K562 (cell line): ENCODE measurements around the gene TEAD4. TPM values are rescaled to one million over a fixed set of nuclear protein-coding genes. Genes with fewer than 3 reads are reported as not detected.

Experiments used
- ATF1 ChIP-seq, 2 experiments: fragments of 450-650 bp in 1 of 2; IDR thresholded peaks; 2 replicates each; pipeline ENCODE4 v1.6.1; 2016; ENCODE audit warnings: missing compliant biosample characterization in 1 of 2, missing genetic modification characterization in 1 of 2
- CBX2 ChIP-seq: fragments of 200-600 bp; sonication (generic); IDR thresholded peaks from one replicate; pipeline ENCODE4 v1.6.1; 2012; ENCODE audit warnings: mild to moderate bottlenecking, low read length, inconsistent platforms; ENCODE audit not compliant: insufficient read depth, poor library complexity, severe bottlenecking
- CBX8 ChIP-seq: fragments of 200-600 bp; sonication (generic); IDR thresholded peaks from 2 replicates; pipeline ENCODE4 v1.6.1; 2012; ENCODE audit warnings: borderline replicate concordance, mixed run types, low read depth, mild to moderate bottlenecking, moderate library complexity, mixed read lengths, low read length, control low read depth, inconsistent platforms; ENCODE audit not compliant: poor library complexity, severe bottlenecking; ENCODE audit errors: extremely low read depth
- CREB5 ChIP-seq: fragments of 250-450 bp; sonication (Bioruptor Pico); IDR thresholded peaks from 2 replicates; pipeline ENCODE4 v1.5.0; 2020; ENCODE audit warnings: mild to moderate bottlenecking
- FOSL1 ChIP-seq: fragments of 200-800 bp; sonication (Bioruptor generic); conservative IDR thresholded peaks from 2 replicates; pipeline ENCODE4 v1.6.1; 2016; ENCODE audit warnings: missing genetic modification characterization, missing compliant biosample characterization
- FOXM1 ChIP-seq, 2 experiments: fragments of 450-650 bp in 1 of 2; sonication (generic) in 1 of 2; formaldehyde crosslinking in 1 of 2; IDR thresholded peaks; 2 replicates each; pipeline versions ENCODE4 v1.6.1 to v1.9.0; 2017 to 2022; ENCODE audit warnings: low read depth in 2 of 2, mild to moderate bottlenecking in 2 of 2, missing genetic modification reagents in 1 of 2, moderate library complexity in 1 of 2
- GATAD2B ChIP-seq: fragments of 450-650 bp; IDR thresholded peaks from 2 replicates; pipeline ENCODE4 v1.6.1; 2017; ENCODE audit warnings: mild to moderate bottlenecking, borderline replicate concordance
- HLTF ChIP-seq: fragments of 450-650 bp; IDR thresholded peaks from 2 replicates; pipeline ENCODE4 v1.6.1; 2016
- HNRNPL ChIP-seq: fragments of 200-400 bp; formaldehyde crosslinking; IDR thresholded peaks from 2 replicates; pipeline ENCODE4 v1.6.1; 2017; ENCODE audit warnings: low read depth, mild to moderate bottlenecking, low read length
- KHSRP ChIP-seq: fragments of 450-650 bp; IDR thresholded peaks from 2 replicates; pipeline ENCODE4 v1.6.1; 2017
- LARP7 ChIP-seq: fragments of 450-650 bp; IDR thresholded peaks from 2 replicates; pipeline ENCODE4 v1.6.1; 2016
- MYC ChIP-seq, 2 experiments: fragments of 250-450 bp in 1 of 2; sonication (Bioruptor Pico) in 1 of 2; IDR thresholded peaks; 2 replicates each; pipeline versions ENCODE4 v1.5.1 to v1.6.1; 2012 to 2021; ENCODE audit warnings: low read depth in 2 of 2, borderline replicate concordance in 1 of 2, improper control_type of control experiment in 1 of 2, low read length in 1 of 2, mild to moderate bottlenecking in 1 of 2, moderate library complexity in 1 of 2
- NR2C1 ChIP-seq, 2 experiments: fragments of 450-650 bp; IDR thresholded peaks; 2 replicates each; pipeline ENCODE4 v1.6.1; 2017; ENCODE audit warnings: mild to moderate bottlenecking in 2 of 2, antibody characterized with exemption in 1 of 2, inconsistent platforms in 1 of 2, missing compliant biosample characterization in 1 of 2, missing genetic modification characterization in 1 of 2
- NUFIP1 ChIP-seq: fragments of 450-650 bp; IDR thresholded peaks from 2 replicates; pipeline ENCODE4 v1.6.1; 2018; ENCODE audit not compliant: partially characterized antibody
- PBX2 ChIP-seq, 2 experiments: IDR thresholded peaks in 1 of 2; conservative IDR thresholded peaks in 1 of 2; 2 replicates each; pipeline ENCODE4 v1.6.1; 2016; ENCODE audit warnings: low read depth in 2 of 2, mild to moderate bottlenecking in 1 of 2, missing compliant biosample characterization in 1 of 2, missing genetic modification characterization in 1 of 2, moderate library complexity in 1 of 2
- RUNX1 ChIP-seq: sonication (generic); IDR thresholded peaks from 2 replicates; pipeline ENCODE4 v1.6.1; 2016; ENCODE audit warnings: antibody characterized with exemption, low read depth
- SIX5 ChIP-seq, 2 experiments: IDR thresholded peaks; 2 replicates each; pipeline ENCODE4 v1.6.1; 2011; ENCODE audit warnings: low read length in 2 of 2, borderline replicate concordance in 1 of 2, low read depth in 1 of 2, mild to moderate bottlenecking in 1 of 2, moderate library complexity in 1 of 2; ENCODE audit not compliant: insufficient read depth in 1 of 2
- SMAD3 ChIP-seq: fragments of 450-650 bp; formaldehyde crosslinking; conservative IDR thresholded peaks from 2 replicates; pipeline ENCODE4 v1.4.0; 2020; ENCODE audit warnings: mild to moderate bottlenecking
- ZBTB26 ChIP-seq: fragments of 450-650 bp; formaldehyde crosslinking; IDR thresholded peaks from 2 replicates; pipeline ENCODE4 v1.4.0; 2022; ENCODE audit warnings: missing genetic modification characterization
- ZNF165 ChIP-seq: fragments of 250-450 bp; sonication (Bioruptor Pico); IDR thresholded peaks from 2 replicates; pipeline ENCODE4 v1.4.0; 2020; ENCODE audit warnings: borderline replicate concordance
- ZNF212 ChIP-seq: fragments of 450-650 bp; formaldehyde crosslinking; IDR thresholded peaks from 2 replicates; pipeline ENCODE4 v1.4.0; 2020; ENCODE audit warnings: mild to moderate bottlenecking
- polyA plus RNA-seq, 8 experiments: library from polyadenylated mRNA; depleted of rRNA in 4 of 8; stranded (reverse) in 5 of 8; unstranded in 3 of 8; fragments of >200 nt; fragmentation: Nextera tagmentation in 2 of 8; fragmentation: Illumina TruSeq in 1 of 8; extraction: Ambion mirVana in 2 of 8; extraction: Trizol in 1 of 8; gene quantifications; 2 replicates each; pipeline versions ENCODE4 v1.2.1 to v1.2.3, GENCODE V29; 2011 to 2014; ENCODE audit warnings: inconsistent platforms in 1 of 8, missing spikeins in 1 of 8
- total RNA-seq, 7 experiments: library from RNA; depleted of rRNA in 6 of 7; stranded (reverse); fragments of >200 nt in 6 of 7; fragmentation: Illumina TruSeq in 2 of 7; extraction: Trizol in 2 of 7; gene quantifications; 2 replicates each; pipeline versions ENCODE4 v1.2.1 to v1.2.3, GENCODE V29; 2011 to 2021; ENCODE audit warnings: low replicate concordance in 1 of 7

The TEAD4 gene
- total and polyA plus RNA-seq, 9 of the 15 experiments (the other 6 are each of a cell fraction or from before 2014, with no cell fraction given), result 0.82 to 40.0 (median 17.0) TPM

- no peak for TF ChIP-seq CREB5
- TF ChIP-seq FOSL1 (tag), result no peak
- TF ChIP-seq ZBTB26, result no peak
- TF ChIP-seq RUNX1, result no peak
- TF ChIP-seq GATAD2B, result no peak
- no peak for TF ChIP-seq ZNF165 (CRISPR knock-in tag)
- no peak for TF ChIP-seq SIX5 (IDR thresholded peaks at IDR 0.05; ENCODE audit: borderline replicate concordance in 1 of 2, insufficient read depth in 1 of 2, low read depth in 1 of 2, low read length in 2 of 2)
- no peak for TF ChIP-seq PBX2 (CRISPR knock-in tag; IDR thresholded peaks at IDR 0.05; ENCODE audit: low read depth)
- TF ChIP-seq PBX2 (tag; conservative IDR thresholded peaks at IDR 0.05; ENCODE audit: low read depth), result no peak
- TF ChIP-seq NR2C1 (IDR thresholded peaks at IDR 0.05), result peak; percentile 30; the same call in 1 of the 2 replicates
- no peak for TF ChIP-seq NR2C1 (tag; IDR thresholded peaks at IDR 0.05)
- no peak for TF ChIP-seq KHSRP
- no peak for TF ChIP-seq CBX8
- no peak for TF ChIP-seq CBX2
- TF ChIP-seq MYC (IDR thresholded peaks at IDR 0.05; ENCODE audit: low read depth, low read length), result no peak
- TF ChIP-seq MYC (CRISPR knock-in tag; IDR thresholded peaks at IDR 0.05; ENCODE audit: borderline replicate concordance, low read depth), result no peak
- TF ChIP-seq LARP7, result no peak
- TF ChIP-seq ZNF212 (CRISPR knock-in tag), result no peak
- no peak for TF ChIP-seq SMAD3 (CRISPR knock-in tag)
- no peak for TF ChIP-seq ATF1 (CRISPR knock-in tag; IDR thresholded peaks at IDR 0.05)
- TF ChIP-seq ATF1 (tag; IDR thresholded peaks at IDR 0.05), result no peak
- TF ChIP-seq HNRNPL, result no peak
- TF ChIP-seq HLTF, result no peak
- TF ChIP-seq NUFIP1, result no peak
- TF ChIP-seq FOXM1 (IDR thresholded peaks at IDR 0.05; ENCODE audit: low read depth), result no peak
- TF ChIP-seq FOXM1 (CRISPR knock-in tag; IDR thresholded peaks at IDR 0.05; ENCODE audit: low read depth), result no peak
Observed at GRCh38 chr12:2940564-2940963, 18.6 kb upstream of the TEAD4 start (continued).
